Ascending aorta (tissue), 2 donors: ENCODE measurements around the gene FUT4. TPM values are rescaled to one million over a fixed set of nuclear protein-coding genes. Genes with fewer than 3 reads are reported as not detected.
"Not testable (repeated sequence)": the region's sequence is repeated elsewhere in the genome, so short reads cannot be mapped to it uniquely, and the experiment has no call there.

Source experiments
- DNase-seq, 2 donors: peaks; one replicate each; pipeline ENCODE4 v3.0.0-alpha.2; 2019; ENCODE audit warnings: low spot score in 2 of 2
- H3K27ac ChIP-seq, 2 donors: fragments of 200-600 bp; sonication (generic); one replicate each; pipeline ENCODE4 v1.5.1; 2016 to 2017; ENCODE audit warnings: mild to moderate bottlenecking in 1 of 2
- H3K27me3 ChIP-seq: fragments of 200-600 bp; sonication (generic); one replicate; pipeline ENCODE4 v1.5.1; 2017
- H3K36me3 ChIP-seq, 2 donors: fragments of 200-600 bp; sonication (generic); one replicate each; pipeline ENCODE4 v1.5.1; 2016
- H3K4me1 ChIP-seq, 2 donors: fragments of 200-600 bp; sonication (generic); one replicate each; pipeline ENCODE4 v1.5.1; 2016 to 2017; ENCODE audit warnings: mild to moderate bottlenecking in 1 of 2
- H3K4me3 ChIP-seq, 2 donors: fragments of 200-600 bp; sonication (generic); one replicate each; pipeline ENCODE4 v1.5.1; 2016 to 2017; ENCODE audit warnings: mild to moderate bottlenecking in 1 of 2
- H3K9me3 ChIP-seq, 2 donors: fragments of 200-600 bp; sonication (generic); one replicate each; pipeline ENCODE4 v1.5.1; 2016
- CTCF ChIP-seq, 3 experiments: fragments of 200-600 bp in 2 of 3; fragments of 450-650 bp in 1 of 3; sonication (generic) in 2 of 3; IDR thresholded peaks; one replicate each; pipeline ENCODE4 v1.5.1; 2016 to 2019; ENCODE audit warnings: antibody characterized with exemption in 3 of 3, mild to moderate bottlenecking in 1 of 3, moderate library complexity in 1 of 3
- intact Hi-C: fragments of 100-400 bp; cut with DNase I; formaldehyde crosslinking; loops from one replicate; pipeline ENCODE4 v1.15.1; 2023
- total RNA-seq: library from RNA; depleted of rRNA; stranded (reverse); fragments of >200 nt; gene quantifications from one replicate; pipeline ENCODE4 v1.1.0, GENCODE V29; 2016

The FUT4 gene
- 3.2 TPM for total RNA-seq

GRCh38 chr11:94543695-94544645 is at the start of gene FUT4:
Gene FUT4 (plus strand): TSS chr11:94543921. CDS start chr11:94544134, 213 bp downstream.
- Histone ChIP-seq H3K27me3 (no peaks in the 10 kb centered on the region), H3K36me3 (peaks cover 0 to 6% of the 10 kb centered on the region in 2 donors), H3K4me3 (peak within 1 kb of the TSS; percentile 81 to 93), H3K4me1 (peaks cover 7 to 14% of the 10 kb centered on the region in 2 donors), H3K27ac (peak within 1 kb of the TSS; percentile 97 to 100), H3K9me3 (no peaks in the 10 kb centered on the region)
- peak; percentile 44 to 90 for DNase-seq
- no peak for TF ChIP-seq CTCF (IDR thresholded peaks at IDR 0.05)
- intact Hi-C loops: loop anchor here (2.0 to 10.0 kb wide), 3 partner anchors 49 to 1241 kb away; partner anchors contain the start of genes AMOTL1 and FAM76B

GRCh38 chr11:94494126-94494680 is 49.5 kb upstream of the FUT4 start:
- peak overlapping the region; percentile 83 for H3K27ac ChIP-seq
- peaks cover 0 to 20% of the 10 kb centered on the region in 2 donors for H3K4me1 ChIP-seq

GRCh38 chr11:94500181-94500580 is 43.5 kb upstream of the FUT4 start:
- Histone ChIP-seq H3K27ac (no peak overlapping the region), H3K27me3 (no peaks in the 10 kb centered on the region), H3K4me1 (peaks cover 0 to 5% of the 10 kb centered on the region in 2 donors), H3K9me3 (no peaks in the 10 kb centered on the region), H3K4me3 (no peak overlapping the region), H3K36me3 (peaks cover 24 to 45% of the 10 kb centered on the region in 2 donors)
- TF ChIP-seq CTCF (IDR thresholded peaks at IDR 0.05): no peak
- DNase-seq: no peak
- intact Hi-C loops: no loop called here

More at GRCh38 chr11:94494126-94494680, 49.5 kb upstream of the FUT4 start:
- no peak for TF ChIP-seq CTCF (IDR thresholded peaks at IDR 0.05)
- H3K4me3 ChIP-seq: peak overlapping the region; percentile 77 to 95
- H3K9me3 ChIP-seq: no peaks in the 10 kb centered on the region
- H3K27me3 ChIP-seq: no peaks in the 10 kb centered on the region
- no peak for DNase-seq
- intact Hi-C loops: loop anchor here (2.0 to 10.0 kb wide), 5 partner anchors 49 to 959 kb away; partner anchors contain the start of genes C11orf54, FUT4, SRSF8 and TAF1D
- H3K36me3 ChIP-seq: peaks cover 21 to 23% of the 10 kb centered on the region in 2 donors

- Histone ChIP-seq H3K36me3 (peaks cover 24 to 45% of the 10 kb centered on the region in 2 donors), H3K9me3 (no peaks in the 10 kb centered on the region), H3K27me3 (no peaks in the 10 kb centered on the region), H3K27ac (no peak overlapping the region), H3K4me3 (no peak overlapping the region), H3K4me1 (no peaks in the 10 kb centered on the region)
- intact Hi-C loops: no loop called here
- no peak for TF ChIP-seq CTCF (IDR thresholded peaks at IDR 0.05)
- no peak for DNase-seq
These were observed 42.2 kb upstream of the FUT4 start for GRCh38 chr11:94501522-94501921.

- TF ChIP-seq CTCF (IDR thresholded peaks at IDR 0.05): peak; percentile 36 to 55 (median 41)
- Histone ChIP-seq H3K27ac (no peak overlapping the region), H3K36me3 (peaks cover 3 to 17% of the 10 kb centered on the region in 2 donors), H3K4me1 (no peaks in the 10 kb centered on the region), H3K27me3 (no peaks in the 10 kb centered on the region), H3K4me3 (no peak overlapping the region), H3K9me3 (no peaks in the 10 kb centered on the region)
- intact Hi-C loops: loop anchor here (2.0 kb wide), 1 partner anchor 610 kb away; no protein-coding TSS in a partner anchor
- DNase-seq: no peak
These were observed 38.9 kb upstream of the FUT4 start for GRCh38 chr11:94504689-94505293.

- H3K4me3 ChIP-seq, H3K36me3 ChIP-seq, H3K27ac ChIP-seq, H3K9me3 ChIP-seq, H3K4me1 ChIP-seq, intact Hi-C loops, H3K27me3 ChIP-seq, DNase-seq: not testable (repeated sequence)
These were observed 37.2 kb upstream of the FUT4 start for GRCh38 chr11:94506513-94506912.
